Nucleus accumbens (tissue), 56 donors: ENCODE results near the gene GPR42.
"Not testable (repeated sequence)": the region's sequence is repeated elsewhere in the genome, so short reads cannot be mapped to it uniquely, and the experiment has no call there.

Experiments used
- DNase-seq, 56 donors: peaks; one replicate each; lab custom pipeline; 2025; lab: John Stamatoyannopoulos, UW

GPR42 gene

GRCh38 chr19:35362261-35363000 lies 8.4 kb upstream of the GPR42 start:
- no peak for DNase-seq

- no peak for DNase-seq
Observed at GRCh38 chr19:35363001-35363590, 7.8 kb upstream of the GPR42 start.

GRCh38 chr19:35363711-35364425 lies 7.0 kb upstream of the GPR42 start:
- DNase-seq = no peak

GRCh38 chr19:35365303-35365702 lies 5.6 kb upstream of the GPR42 start:
- no peak for DNase-seq

- DNase-seq = no peak
Observed at GRCh38 chr19:35368378-35368777, 2.5 kb upstream of the GPR42 start.

- DNase-seq = no peak
Observed at GRCh38 chr19:35369522-35369921, 1.3 kb upstream of the GPR42 start.

GRCh38 chr19:35373492-35373891 lies 2.6 kb downstream of the GPR42 start:
- DNase-seq = no peak

- DNase-seq = not testable (repeated sequence)
Observed at GRCh38 chr19:35374031-35374430, 3.2 kb downstream of the GPR42 start.

- no peak for DNase-seq
Observed at GRCh38 chr19:35375505-35376307, 4.8 kb downstream of the GPR42 start.

- DNase-seq = no peak
Observed at GRCh38 chr19:35377656-35378055, 6.8 kb downstream of the GPR42 start.

GRCh38 chr19:35378356-35378755 lies 7.5 kb downstream of the GPR42 start:
- DNase-seq = no peak

- DNase-seq = not testable (repeated sequence)
Observed at GRCh38 chr19:35379545-35379944, 8.7 kb downstream of the GPR42 start.

GRCh38 chr19:35379992-35380391 lies 9.1 kb downstream of the GPR42 start:
- DNase-seq = no peak

GRCh38 chr19:35380450-35381124 lies 9.7 kb downstream of the GPR42 start:
- no peak for DNase-seq

GRCh38 chr19:35381318-35381717 lies 10.4 kb downstream of the GPR42 start:
- DNase-seq = no peak

GRCh38 chr19:35381926-35382325 lies 11.1 kb downstream of the GPR42 start:
- DNase-seq = no peak

GRCh38 chr19:35383536-35383935 lies 12.7 kb downstream of the GPR42 start:
- DNase-seq = no peak

GRCh38 chr19:35388277-35389054 lies 17.6 kb downstream of the GPR42 start:
- no peak for DNase-seq

GRCh38 chr19:35389192-35389861 lies 18.5 kb downstream of the GPR42 start:
- no peak for DNase-seq
